K562 (cell line): ENCODE results near the gene GALNT17. TPM values are rescaled to one million over a fixed set of nuclear protein-coding genes. Genes with fewer than 3 reads are reported as not detected.

Experiments
- ATAC-seq: fragments of 200-7000 bp; cut with Tn5 transposase; 3 replicates; pipeline ENCODE4 v1.9.1; 2020; ENCODE audit warnings: moderate library complexity
- BruUV-seq: library from RNA; stranded (reverse); fragments of 400-500 nt; replicated peaks from 2 replicates; lab custom pipeline; 2021; lab: Mats Ljungman, UMichigan
- CTCF ChIA-PET: fragments of 300-600 bp; formaldehyde crosslinking; extraction: SDS; loops from one replicate; lab custom pipeline; 2021; ENCODE audit warnings: low intra/inter-chr PET ratio; lab: Yijun Ruan, JAX
- POLR2A ChIA-PET: fragments of 300-600, 350-650 bp; sonication (Branson Sonifier 250); formaldehyde crosslinking; extraction: SDS; loops from one replicate; lab custom pipeline; 2021; ENCODE audit warnings: antibody characterized with exemption, inconsistent platforms; lab: Yijun Ruan, JAX
- DNase-seq, 4 experiments: peaks; one replicate each; pipeline versions ENCODE4 v3.0.0 to v3.0.0-alpha.2; 2011 to 2018; ENCODE audit warnings: low spot score in 3 of 4, mixed read lengths in 3 of 4; ENCODE audit errors: extremely low read depth in 1 of 4
- FAIRE-seq: peaks from 2 replicates; lab custom pipeline; 2011; peaks lifted over from hg19 to GRCh38; lab: Jason Lieb, UNC
- H2AFZ ChIP-seq: 2 replicates; pipeline ENCODE4 v1.6.0; 2011; ENCODE audit warnings: low read depth, low read length, control low read depth, inconsistent platforms
- H3K27ac ChIP-seq: fragments of 200-600 bp; 3 replicates; pipeline ENCODE4 v1.8.0; 2011; ENCODE audit warnings: low read depth, mild to moderate bottlenecking, control low read depth, inconsistent platforms, low read length, moderate library complexity, mixed read lengths; ENCODE audit errors: extremely low read depth
- H3K27me3 ChIP-seq, 2 experiments: fragments of 300-600 bp in 1 of 2; 2 replicates in 1 of 2; 3 replicates in 1 of 2; pipeline versions ENCODE4 v1.6.0 to v1.8.0; 2011; ENCODE audit warnings: inconsistent platforms in 2 of 2, low read length in 2 of 2, mild to moderate bottlenecking in 1 of 2, mixed read lengths in 1 of 2, moderate library complexity in 1 of 2; ENCODE audit not compliant: control insufficient read depth in 2 of 2, insufficient read depth in 2 of 2
- H3K36me3 ChIP-seq: fragments of 300-600 bp; 3 replicates; pipeline ENCODE4 v1.8.0; 2011; ENCODE audit warnings: mild to moderate bottlenecking, low read length, inconsistent platforms; ENCODE audit not compliant: control insufficient read depth, insufficient read depth
- H3K4me1 ChIP-seq, 2 experiments: fragments of 200-600 bp in 1 of 2; replicated peaks in 1 of 2; 2 replicates in 1 of 2; 3 replicates in 1 of 2; pipeline versions ENCODE4 v1.5.1 to v1.8.0; 2011; ENCODE audit warnings: inconsistent platforms in 2 of 2, low read length in 2 of 2, mild to moderate bottlenecking in 1 of 2, mixed read lengths in 1 of 2, moderate library complexity in 1 of 2; ENCODE audit not compliant: control insufficient read depth in 2 of 2, insufficient read depth in 2 of 2
- H3K4me2 ChIP-seq: 2 replicates; pipeline ENCODE4 v1.6.1; 2011; ENCODE audit warnings: low read length, control low read depth, inconsistent platforms, mixed read lengths; ENCODE audit not compliant: insufficient read depth
- H3K4me3 ChIP-seq: fragments of 200-600 bp; sonication (generic), shearing (Covaris generic); 2 replicates; pipeline ENCODE4 v1.5.1; 2016; ENCODE audit warnings: control low read depth, inconsistent platforms
- H3K79me2 ChIP-seq: fragments of 200-600 bp; 3 replicates; pipeline ENCODE4 v1.8.0; 2011; ENCODE audit warnings: low read length, inconsistent platforms; ENCODE audit not compliant: control insufficient read depth, insufficient read depth
- H3K9ac ChIP-seq, 2 experiments: 2 replicates each; pipeline versions ENCODE4 v1.6.0 to v1.6.1; 2011; ENCODE audit warnings: low read depth in 2 of 2, low read length in 2 of 2, control low read depth in 1 of 2, inconsistent platforms in 1 of 2, mild to moderate bottlenecking in 1 of 2, mixed read lengths in 1 of 2; ENCODE audit not compliant: insufficient read depth in 1 of 2
- H3K9me1 ChIP-seq: one replicate; pipeline ENCODE4 v1.6.0; 2011; ENCODE audit warnings: inconsistent platforms, mild to moderate bottlenecking, low read length, moderate library complexity; ENCODE audit not compliant: control insufficient read depth, insufficient read depth
- H3K9me3 ChIP-seq: replicated peaks from 2 replicates; pipeline ENCODE4 v1.5.1; 2011; ENCODE audit warnings: low read depth, low read length, inconsistent platforms; ENCODE audit not compliant: control insufficient read depth, insufficient read depth
- H4K20me1 ChIP-seq: replicated peaks from 2 replicates; pipeline ENCODE4 v1.6.1; 2011; ENCODE audit warnings: low read length, inconsistent platforms, mixed read lengths; ENCODE audit not compliant: control insufficient read depth, insufficient read depth
- CBX5 ChIP-seq: IDR thresholded peaks from 2 replicates; pipeline ENCODE4 v1.6.1; 2014; ENCODE audit warnings: low read depth, borderline replicate concordance
- JUNB ChIP-seq: fragments of 450-650 bp; formaldehyde crosslinking; conservative IDR thresholded peaks from 2 replicates; pipeline ENCODE4 v1.4.0; 2020; ENCODE audit warnings: mild to moderate bottlenecking
- PHF20 ChIP-seq: fragments of 450-650 bp; IDR thresholded peaks from 2 replicates; pipeline ENCODE4 v1.6.1; 2018; ENCODE audit not compliant: partially characterized antibody
- RAD51 ChIP-seq: fragments of 450-650 bp; IDR thresholded peaks from 2 replicates; pipeline ENCODE4 v1.7.1; 2016; ENCODE audit warnings: low read depth, mild to moderate bottlenecking, borderline replicate concordance
- TARDBP ChIP-seq: fragments of 450-650 bp; IDR thresholded peaks from 2 replicates; pipeline ENCODE4 v1.6.1; 2016
- TGIF2 ChIP-seq: sonication (generic); formaldehyde crosslinking; IDR thresholded peaks from 2 replicates; pipeline ENCODE4 v1.8.1; 2022; ENCODE audit warnings: mild to moderate bottlenecking, missing genetic modification reagents, moderate library complexity
- XRCC3 ChIP-seq: fragments of 450-650 bp; IDR thresholded peaks from 2 replicates; pipeline ENCODE4 v1.6.1; 2017; ENCODE audit warnings: mild to moderate bottlenecking, moderate library complexity
- ZNF408 ChIP-seq: fragments of 250-450 bp; sonication (Bioruptor Pico); IDR thresholded peaks from 2 replicates; pipeline ENCODE4 v1.4.0; 2020; ENCODE audit warnings: low read depth, mild to moderate bottlenecking, moderate library complexity
- WGBS: fragments of 100-300 bp; shearing (Covaris generic); methylation state at CpG from one replicate; pipeline ENCODE4 v1.1.6; 2016; ENCODE audit warnings: low coverage, mixed read lengths; ENCODE audit not compliant: insufficient coverage; ENCODE audit errors: missing lambda C conversion rate; 5-methylcytosine and 5-hydroxymethylcytosine counted together
- in situ Hi-C: fragments of 300-500 bp; cut with MboI; formaldehyde crosslinking; loops from 4 replicates; pipeline ENCODE4 v1.15.0; 2018; ENCODE audit warnings: inconsistent platforms, mixed read lengths
- intact Hi-C: fragments of 100-400 bp; cut with micrococcal nuclease; formaldehyde crosslinking; loops from 2 replicates; pipeline ENCODE4 v1.14.2; 2022
- polyA plus RNA-seq, 8 experiments: library from polyadenylated mRNA; depleted of rRNA in 4 of 8; stranded (reverse) in 5 of 8; unstranded in 3 of 8; fragments of >200 nt; fragmentation: Nextera tagmentation in 2 of 8; fragmentation: Illumina TruSeq in 1 of 8; extraction: Ambion mirVana in 2 of 8; extraction: Trizol in 1 of 8; gene quantifications; 2 replicates each; pipeline versions ENCODE4 v1.2.1 to v1.2.3, GENCODE V29; 2011 to 2014; ENCODE audit warnings: inconsistent platforms in 1 of 8, missing spikeins in 1 of 8
- total RNA-seq, 7 experiments: library from RNA; depleted of rRNA in 6 of 7; stranded (reverse); fragments of >200 nt in 6 of 7; fragmentation: Illumina TruSeq in 2 of 7; extraction: Trizol in 2 of 7; gene quantifications; 2 replicates each; pipeline versions ENCODE4 v1.2.1 to v1.2.3, GENCODE V29; 2011 to 2021; ENCODE audit warnings: low replicate concordance in 1 of 7
- TF ChIP-seq, protein P1 (sequence below): fragments of 450-650 bp; IDR thresholded peaks from 2 replicates; pipeline ENCODE4 v1.6.1; 2014; ENCODE audit warnings: low read depth, mild to moderate bottlenecking, moderate library complexity, borderline replicate concordance

The GALNT17 gene
- total and polyA plus RNA-seq, 9 of the 15 experiments (the other 6 are each of a cell fraction or from before 2014, with no cell fraction given) = not detected

GRCh38 chr7:71135663-71136062, 3.7 kb downstream of the GALNT17 start:
- no peak overlapping the region for H3K9ac ChIP-seq
- H3K27ac ChIP-seq = no peak overlapping the region
- no peak overlapping the region for H3K4me2 ChIP-seq
- H3K36me3 ChIP-seq = no peaks in the 10 kb centered on the region
- no peaks in the 10 kb centered on the region for H3K79me2 ChIP-seq
- peaks cover 0 to 4% of the 10 kb centered on the region in 2 experiments; a peak in 1 of 5 replicates for H3K27me3 ChIP-seq
- no peaks in the 10 kb centered on the region for H3K9me3 ChIP-seq
- BruUV-seq = no TSS peak
- ATAC-seq (no peak), FAIRE-seq (no peak), DNase-seq (no peak)
- no peaks in the 10 kb centered on the region for H4K20me1 ChIP-seq
- in situ Hi-C loops (no loop called here), intact Hi-C loops (no loop called here)
- no peaks in the 10 kb centered on the region; a peak in 1 of 5 replicates for H3K4me1 ChIP-seq
- no peak overlapping the region for H2AFZ ChIP-seq
- CTCF ChIA-PET = no interaction called here
- POLR2A ChIA-PET = no interaction called here
- no peak overlapping the region for H3K4me3 ChIP-seq
- H3K9me1 ChIP-seq = no peaks in the 10 kb centered on the region
- TF ChIP-seq PHF20 (no peak), XRCC3 (no peak), CBX5 (no peak), RAD51 (no peak), TARDBP (no peak), JUNB (CRISPR knock-in tag) (no peak), TGIF2 (CRISPR knock-in tag) (no peak), ZNF408 (CRISPR knock-in tag) (no peak)
- TF ChIP-seq, protein P1, sequence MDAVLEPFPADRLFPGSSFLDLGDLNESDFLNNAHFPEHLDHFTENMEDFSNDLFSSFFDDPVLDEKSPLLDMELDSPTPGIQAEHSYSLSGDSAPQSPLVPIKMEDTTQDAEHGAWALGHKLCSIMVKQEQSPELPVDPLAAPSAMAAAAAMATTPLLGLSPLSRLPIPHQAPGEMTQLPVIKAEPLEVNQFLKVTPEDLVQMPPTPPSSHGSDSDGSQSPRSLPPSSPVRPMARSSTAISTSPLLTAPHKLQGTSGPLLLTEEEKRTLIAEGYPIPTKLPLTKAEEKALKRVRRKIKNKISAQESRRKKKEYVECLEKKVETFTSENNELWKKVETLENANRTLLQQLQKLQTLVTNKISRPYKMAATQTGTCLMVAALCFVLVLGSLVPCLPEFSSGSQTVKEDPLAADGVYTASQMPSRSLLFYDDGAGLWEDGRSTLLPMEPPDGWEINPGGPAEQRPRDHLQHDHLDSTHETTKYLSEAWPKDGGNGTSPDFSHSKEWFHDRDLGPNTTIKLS = no peak
- 3% methylated on average over 4 of the region's 4 CpGs for WGBS
